NCI-H748 treated with DMSO at 0.1 percent for 48 hours (cell line): ENCODE results near the gene STAP2.
A peak's percentile ranks its signal among the peaks of the same experiment; 100 is the strongest.
"Not testable (repeated sequence)": the region's sequence is repeated elsewhere in the genome, so short reads cannot be mapped to it uniquely, and the experiment has no call there.

Experiments
- DNase-seq: peaks from one replicate; lab custom pipeline; 2025; lab: John Stamatoyannopoulos, UW

STAP2 gene

GRCh38 chr19:4298810-4299550, 39.6 kb downstream of the STAP2 start:
- no peak for DNase-seq

GRCh38 chr19:4297901-4298809, 40.5 kb downstream of the STAP2 start:
- no peak for DNase-seq

- no peak for DNase-seq
Observed at GRCh38 chr19:4295972-4296771, 42.5 kb downstream of the STAP2 start.

GRCh38 chr19:4294389-4294788, 44.2 kb downstream of the STAP2 start:
- no peak for DNase-seq

GRCh38 chr19:4292515-4292914, 46.1 kb downstream of the STAP2 start:
- DNase-seq: no peak

- no peak for DNase-seq
Observed at GRCh38 chr19:4291184-4291732, 47.4 kb downstream of the STAP2 start.

- DNase-seq: no peak
Observed at GRCh38 chr19:4288091-4288777, 50.4 kb downstream of the STAP2 start.

GRCh38 chr19:4286141-4286540, 52.5 kb downstream of the STAP2 start:
- DNase-seq: not testable (repeated sequence)

GRCh38 chr19:4284974-4285373, 53.7 kb downstream of the STAP2 start:
- DNase-seq: no peak

GRCh38 chr19:4284176-4284958, 54.3 kb downstream of the STAP2 start:
- DNase-seq: no peak

GRCh38 chr19:4279530-4280422, 58.9 kb downstream of the STAP2 start:
- no peak for DNase-seq

- DNase-seq: no peak
Observed at GRCh38 chr19:4279267-4279529, 59.4 kb downstream of the STAP2 start.

- DNase-seq: no peak
Observed at GRCh38 chr19:4278419-4279266, 60.0 kb downstream of the STAP2 start, which contains the start of gene SHD. SHD (plus strand) TSS chr19:4279266; CDS start chr19:4280064, 798 bp downstream.

- no peak for DNase-seq
Observed at GRCh38 chr19:4278010-4278409, 60.6 kb downstream of the STAP2 start.

- peak; percentile 5 for DNase-seq
Observed at GRCh38 chr19:4277191-4277696, 61.4 kb downstream of the STAP2 start.

- not testable (repeated sequence) for DNase-seq
Observed at GRCh38 chr19:4274321-4274686, 64.3 kb downstream of the STAP2 start.
